GM08714 (cell line): Measurements from ENCODE around the gene ARHGEF18.
"Not testable (repeated sequence)": the region's sequence is repeated elsewhere in the genome, so short reads cannot be mapped to it uniquely, and the experiment has no call there.

Experiments
- H3K4me3 ChIP-seq: fragments of 200-500 bp; sonication (Bioruptor generic); 2 replicates; pipeline ENCODE4 v1.5.1; 2014; ENCODE audit warnings: mild to moderate bottlenecking, low read length, inconsistent platforms
- ZNF274 ChIP-seq: IDR thresholded peaks from 2 replicates; pipeline ENCODE4 v1.6.1; 2012; ENCODE audit warnings: mild to moderate bottlenecking, low read depth, low read length

ARHGEF18 gene

DNA sequence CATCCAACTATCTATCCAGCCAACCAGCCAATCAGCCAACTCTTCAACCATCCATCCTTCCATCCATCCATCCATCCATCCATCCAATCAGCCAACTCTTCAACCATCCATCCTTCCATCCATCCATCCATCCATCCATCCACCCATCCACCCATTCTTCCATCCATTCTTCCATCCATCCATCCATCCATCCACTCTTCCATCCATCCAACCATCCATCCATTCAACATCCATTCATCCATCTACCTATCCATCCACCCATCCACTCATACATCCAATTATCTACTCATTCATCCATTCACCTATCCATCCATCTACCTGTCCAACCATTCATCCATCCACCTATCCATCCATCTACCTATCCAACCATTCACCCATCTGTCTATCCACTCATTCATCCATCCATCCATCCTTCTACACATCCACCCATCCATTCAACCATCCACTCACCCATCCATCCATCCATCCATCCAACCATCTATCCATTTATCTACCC is 9.4 kb downstream of the ARHGEF18 start:
- TF ChIP-seq ZNF274: no peak
- no peak overlapping the region for H3K4me3 ChIP-seq

DNA sequence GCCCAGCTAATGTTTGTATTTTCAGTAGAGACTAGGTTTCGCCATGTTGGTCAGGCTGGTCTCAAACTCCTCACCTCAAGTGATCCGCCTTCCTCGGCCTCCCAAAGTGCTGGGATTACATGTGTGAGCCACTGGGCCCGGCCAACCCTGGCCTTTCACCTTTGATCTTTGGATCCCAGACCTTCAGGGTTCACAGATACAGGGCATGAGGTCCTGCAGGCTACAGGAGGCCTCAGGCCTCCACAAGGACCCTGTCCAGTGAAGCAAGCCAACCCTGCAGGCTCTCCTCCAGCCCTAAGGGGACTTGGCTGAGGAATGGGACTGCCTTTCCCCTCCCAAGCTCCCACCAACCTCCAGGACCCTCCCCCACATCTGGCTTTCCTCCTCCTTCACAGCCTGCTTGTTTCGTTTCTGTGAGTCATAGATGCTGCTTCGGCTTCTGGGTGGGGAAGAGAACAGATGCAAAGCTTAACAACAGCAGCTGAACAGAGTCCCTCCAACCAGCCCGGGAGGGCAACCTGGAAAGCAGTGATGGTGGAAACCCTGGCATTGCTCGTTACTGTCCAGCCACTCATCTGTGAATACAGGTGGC is 11.8 kb downstream of the ARHGEF18 start:
- no peak for TF ChIP-seq ZNF274
- no peak overlapping the region for H3K4me3 ChIP-seq

DNA sequence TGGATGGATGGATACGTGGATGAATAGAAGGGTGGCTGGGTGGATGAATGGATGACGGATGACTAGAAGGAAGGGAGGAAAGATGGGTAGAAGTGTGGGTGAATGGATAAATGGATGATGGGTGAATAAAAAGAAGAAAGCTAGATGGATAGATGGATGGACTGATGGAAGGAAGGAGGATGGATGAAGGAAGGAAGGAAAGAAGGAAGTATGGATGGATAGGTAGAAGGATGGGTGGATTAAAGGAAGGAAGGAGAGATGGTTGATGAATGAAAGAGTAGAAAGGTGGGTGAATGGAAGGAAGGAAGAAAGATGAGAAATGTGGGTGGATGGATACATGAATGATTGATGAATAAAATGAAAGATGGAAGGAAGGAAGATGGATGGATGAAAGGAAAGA is 14.5 kb downstream of the ARHGEF18 start:
- no peak overlapping the region for H3K4me3 ChIP-seq
- no peak for TF ChIP-seq ZNF274

DNA sequence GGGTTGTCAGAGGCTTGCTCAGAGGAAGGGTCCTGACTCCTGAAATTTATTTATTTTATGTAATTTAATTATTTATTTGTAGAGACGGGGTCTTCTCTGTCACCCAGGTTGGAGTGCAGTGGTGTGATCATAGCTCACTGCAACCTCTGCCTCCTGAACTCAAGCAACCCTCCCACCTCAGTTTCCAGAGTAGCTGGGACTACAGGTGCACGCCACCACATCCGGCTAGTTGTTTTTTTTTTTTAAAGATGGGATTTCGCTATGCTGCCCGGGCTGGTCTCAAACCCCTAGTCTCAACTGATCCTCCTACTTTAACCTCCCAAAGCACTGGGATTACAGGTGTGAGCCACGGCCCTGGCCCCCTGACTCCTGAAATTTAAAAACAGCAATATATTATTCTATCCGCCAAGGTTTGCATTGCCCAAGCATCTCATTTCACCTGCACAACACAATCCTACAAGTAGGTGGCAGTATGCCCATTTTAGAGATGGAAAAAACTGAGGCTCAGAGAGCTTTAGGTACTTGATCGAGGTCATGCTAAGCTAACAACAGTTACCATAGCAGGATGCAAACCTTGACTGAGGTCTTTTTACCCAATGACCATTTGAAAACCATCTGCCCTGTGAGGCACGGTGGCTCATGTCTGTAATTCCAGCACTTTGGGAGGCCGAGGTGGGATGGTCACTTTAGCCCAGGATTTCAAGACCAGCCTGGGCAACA is 18.1 kb downstream of the ARHGEF18 start:
- H3K4me3 ChIP-seq: no peak overlapping the region
- TF ChIP-seq ZNF274: no peak

DNA sequence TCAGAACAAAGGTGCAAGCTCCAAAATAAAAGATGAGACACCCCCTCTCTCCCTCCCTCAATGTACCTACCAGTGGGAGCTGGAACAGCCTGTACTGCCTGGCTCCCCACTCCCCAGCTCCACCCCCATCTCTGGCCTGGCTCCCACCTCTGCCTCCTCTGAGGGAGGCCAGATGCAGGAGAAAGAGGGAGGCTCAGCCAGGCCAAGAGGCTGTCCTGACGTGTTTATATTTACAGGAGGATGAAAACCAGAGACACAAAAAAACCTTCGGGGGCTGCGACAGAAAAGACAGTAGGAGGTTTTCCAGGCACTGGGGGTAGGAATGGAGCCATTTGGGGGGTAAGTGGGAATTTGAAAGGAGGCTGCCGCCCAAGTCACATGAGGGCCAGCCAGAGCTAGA is 19.7 kb downstream of the ARHGEF18 start:
- TF ChIP-seq ZNF274: no peak
- H3K4me3 ChIP-seq: no peak overlapping the region

DNA sequence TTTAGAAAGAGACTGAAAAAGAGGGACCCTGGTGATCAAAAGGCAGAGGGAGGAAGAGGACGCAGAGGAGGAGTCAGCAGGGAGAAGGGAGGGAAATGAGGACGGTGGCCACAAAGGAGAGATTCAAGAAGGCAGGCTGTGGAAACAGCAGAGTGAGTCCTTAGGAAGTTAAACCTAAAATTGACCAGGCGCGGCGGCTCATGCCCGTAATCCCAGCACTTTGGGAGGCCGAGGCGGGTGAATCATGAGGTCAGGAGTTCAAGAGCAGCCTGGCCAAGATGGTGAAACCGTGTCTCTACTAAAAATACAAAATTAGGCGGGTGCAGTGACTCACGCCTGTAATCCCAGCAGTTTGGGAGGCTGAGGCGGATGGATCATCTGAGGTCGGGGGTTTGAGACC is 20.1 kb downstream of the ARHGEF18 start:
- not testable (repeated sequence) for H3K4me3 ChIP-seq

DNA sequence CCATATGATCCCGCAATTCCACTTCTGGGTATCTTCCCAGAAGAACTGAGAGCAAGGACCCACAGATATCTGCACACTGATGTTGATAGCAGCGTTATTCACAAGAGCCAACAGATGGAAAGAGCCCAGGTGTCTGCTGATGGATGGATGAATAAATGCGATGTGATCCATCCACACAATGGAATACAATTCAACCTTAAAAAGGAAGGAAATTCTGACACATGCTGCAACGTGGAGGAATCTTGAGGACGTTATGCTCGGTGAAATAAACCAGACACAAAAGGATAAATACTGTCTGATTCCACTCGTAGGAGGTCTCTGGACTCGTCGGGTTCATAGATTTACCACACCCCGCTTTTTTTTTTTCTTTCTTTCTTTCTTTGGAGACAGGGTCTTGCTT is 21.8 kb downstream of the ARHGEF18 start:
- H3K4me3 ChIP-seq: no peak overlapping the region
- no peak for TF ChIP-seq ZNF274

DNA sequence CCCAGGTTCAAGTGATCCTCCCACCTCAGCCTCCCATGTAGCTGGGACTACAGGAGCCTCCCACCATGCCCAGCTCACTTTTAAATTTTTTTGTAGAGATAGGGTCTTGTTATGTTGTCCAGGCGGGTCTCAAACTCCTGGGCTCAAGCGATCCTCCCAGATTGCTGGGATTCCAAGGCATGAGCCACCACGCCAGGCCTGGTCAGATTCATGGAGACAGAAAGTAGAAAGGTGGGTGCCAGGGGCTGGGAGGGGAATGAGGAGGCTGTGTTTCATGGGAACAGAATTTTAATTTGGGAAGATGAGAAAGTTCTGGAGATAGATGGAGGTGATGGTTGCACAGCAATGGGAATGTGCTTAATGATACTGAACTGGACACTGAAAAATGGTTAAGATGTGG is 22.3 kb downstream of the ARHGEF18 start:
- no peak for TF ChIP-seq ZNF274
- H3K4me3 ChIP-seq: no peak overlapping the region

DNA sequence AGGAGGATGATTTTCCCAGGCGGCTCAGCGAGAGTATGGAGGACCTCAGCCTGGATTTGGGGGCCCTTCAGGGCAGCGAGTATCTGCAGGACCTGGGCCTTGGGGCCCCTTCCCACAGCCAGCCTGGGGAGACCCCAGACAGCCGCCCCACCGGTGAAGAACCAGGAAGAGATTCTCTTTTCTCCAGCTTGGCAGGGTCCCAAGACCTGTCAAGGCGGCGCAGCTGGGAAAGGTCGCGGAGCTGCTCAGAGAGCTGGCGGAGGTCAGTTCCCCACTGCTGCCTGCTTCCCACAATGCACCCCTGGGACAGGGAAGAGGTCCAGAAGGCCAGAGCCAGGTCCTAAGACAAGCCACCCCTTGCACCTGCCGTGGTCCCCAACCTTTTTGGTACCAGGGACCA is 24.1 kb downstream of the ARHGEF18 start:
- no peak for TF ChIP-seq ZNF274
- no peak overlapping the region for H3K4me3 ChIP-seq

DNA sequence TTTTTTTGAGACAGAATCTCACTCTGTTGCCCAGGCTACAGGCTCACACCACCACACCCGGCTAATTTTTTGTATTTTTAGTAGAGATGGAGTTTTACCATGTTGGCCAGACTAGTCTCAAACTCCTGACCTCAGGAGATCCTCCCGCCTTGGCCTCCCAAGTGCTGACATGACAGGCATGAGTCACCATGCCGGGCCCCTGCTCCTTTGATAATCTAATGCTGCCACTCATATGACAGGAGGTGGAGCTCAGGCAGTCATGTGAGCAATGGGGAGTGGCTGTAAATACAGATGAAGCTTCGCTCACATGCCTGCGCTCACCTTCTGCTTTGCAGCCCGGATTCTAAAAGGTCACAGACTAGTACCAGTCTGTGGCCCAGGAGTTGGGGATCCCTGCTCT is 25.1 kb downstream of the ARHGEF18 start:
- no peak for TF ChIP-seq ZNF274
- no peak overlapping the region for H3K4me3 ChIP-seq

DNA sequence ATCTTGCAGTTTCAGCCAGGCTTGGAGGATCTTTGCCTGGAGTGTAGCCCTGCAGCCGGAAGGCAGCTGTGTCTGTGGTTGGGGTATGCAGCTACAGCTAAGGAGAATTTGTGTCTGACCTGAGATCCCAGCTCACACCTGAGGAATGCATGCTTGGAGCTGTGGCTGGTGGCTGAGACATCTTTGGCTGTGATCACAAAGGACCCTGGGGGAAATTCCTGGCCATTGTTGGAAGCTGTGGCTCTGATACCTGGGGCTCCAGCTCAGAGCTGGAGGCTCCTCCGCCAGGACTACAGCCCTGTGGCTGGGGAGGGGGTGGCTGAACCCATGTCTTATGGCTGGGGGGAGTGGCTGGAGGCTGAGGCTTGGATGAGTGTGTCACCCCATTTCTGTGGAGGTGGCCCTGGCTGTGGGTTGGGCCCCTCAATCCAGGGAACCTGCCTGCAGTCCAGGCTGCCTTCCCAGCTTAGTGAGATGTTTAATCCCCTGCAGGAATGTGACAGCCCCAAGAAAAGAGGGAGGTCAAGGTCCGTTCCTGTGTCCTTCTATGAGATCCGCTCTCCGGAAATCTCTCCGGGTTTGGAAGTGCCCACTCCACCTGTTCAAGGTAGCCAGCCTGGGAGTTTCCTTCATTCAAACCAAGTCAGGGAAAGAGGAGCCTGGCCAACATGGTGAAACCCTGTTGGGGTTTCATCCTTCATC is 27.6 kb downstream of the ARHGEF18 start:
- H3K4me3 ChIP-seq: no peak overlapping the region
- no peak for TF ChIP-seq ZNF274

DNA sequence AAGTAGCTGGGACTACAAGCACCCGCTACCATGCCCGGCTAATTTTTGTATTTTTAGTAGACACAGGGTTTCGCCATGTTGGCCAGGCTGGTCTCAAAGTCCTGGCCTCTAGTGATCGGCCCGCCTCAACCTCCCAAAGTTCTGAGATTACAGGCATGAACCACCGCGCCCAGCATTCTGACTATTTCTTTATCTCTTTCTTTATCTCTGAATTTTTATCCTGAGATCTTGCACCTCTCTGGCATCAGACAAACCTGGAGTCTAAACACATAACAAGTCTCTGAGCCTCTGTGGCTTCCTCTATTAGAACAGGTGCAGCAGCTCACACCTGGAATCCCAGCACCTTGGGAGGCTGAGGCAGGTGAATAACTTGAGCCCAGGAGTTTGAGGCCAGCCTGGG is 28.5 kb downstream of the ARHGEF18 start:
- TF ChIP-seq ZNF274: no peak
- no peak overlapping the region for H3K4me3 ChIP-seq

DNA sequence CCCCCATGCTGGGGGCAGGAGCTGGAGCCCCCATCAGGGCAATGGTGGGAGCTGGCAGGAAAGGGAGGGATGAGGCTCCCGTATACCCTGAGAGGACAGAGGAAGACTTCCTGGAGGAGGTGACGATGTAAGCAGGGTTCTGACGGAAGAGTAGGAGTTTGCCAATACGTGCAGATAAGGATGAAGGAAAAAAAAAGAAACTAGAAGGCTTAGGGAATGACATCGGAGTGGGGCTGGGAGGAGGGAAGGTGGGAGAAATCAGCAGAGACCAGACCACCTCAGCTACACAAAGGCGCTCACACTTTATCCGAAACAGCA is 32.3 kb downstream of the ARHGEF18 start:
- H3K4me3 ChIP-seq: no peak overlapping the region

DNA sequence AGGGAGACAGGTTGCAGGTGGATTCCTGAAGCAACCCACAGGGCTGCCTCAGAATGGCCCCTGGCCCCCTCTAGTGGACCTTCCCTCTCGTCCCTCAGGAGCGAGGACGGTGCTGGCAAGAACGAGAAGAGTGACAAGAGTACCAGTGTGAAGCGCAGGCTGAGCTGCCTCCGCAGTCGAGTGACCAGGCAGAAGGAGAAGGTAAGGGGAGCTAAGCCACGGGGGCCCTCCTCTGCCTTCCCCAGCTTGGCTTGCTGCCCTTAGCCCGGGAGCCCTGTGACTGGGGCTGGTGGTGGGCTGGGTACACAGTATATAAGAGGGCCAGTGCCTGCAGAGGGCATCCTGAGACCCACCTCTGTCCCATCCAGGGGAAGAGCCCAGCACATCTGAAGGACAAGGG is 34.0 kb downstream of the ARHGEF18 start:
- no peak for TF ChIP-seq ZNF274
- H3K4me3 ChIP-seq: no peak overlapping the region

More for the DNA sequence above, 32.3 kb downstream of the ARHGEF18 start:
- no peak for TF ChIP-seq ZNF274

DNA sequence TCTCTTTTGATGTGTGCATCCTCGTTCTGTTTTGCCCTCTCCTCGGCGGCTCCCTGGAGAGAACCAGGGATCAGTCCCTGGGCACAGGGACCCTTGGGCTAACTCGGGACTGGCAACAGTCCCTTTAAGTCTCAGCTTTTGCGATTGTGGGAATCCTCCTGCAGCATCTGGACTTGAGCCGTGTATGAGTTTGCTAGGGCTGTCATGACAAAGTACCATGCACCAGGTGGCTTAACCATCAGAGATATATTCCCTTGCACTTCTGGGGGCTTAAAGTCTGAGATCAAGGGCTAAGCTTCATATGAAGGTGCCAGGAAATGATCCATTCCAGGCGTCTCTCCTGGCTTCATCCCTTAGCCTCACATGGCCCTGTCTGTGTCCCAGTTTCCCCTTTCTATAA is 34.5 kb downstream of the ARHGEF18 start:
- H3K4me3 ChIP-seq: no peak overlapping the region

More for the DNA sequence above, 34.5 kb downstream of the ARHGEF18 start:
- TF ChIP-seq ZNF274: no peak
